Measurements from ENCODE around the gene FREM1. TPM values are rescaled to one million over a fixed set of nuclear protein-coding genes. Genes with fewer than 3 reads are reported as not detected.

FREM1 gene
- polyA plus RNA-seq: not detected

- peaks cover 3% of the 10 kb centered on the region for H3K27me3 Mint-ChIP-seq
- no peaks in the 10 kb centered on the region for H3K9me3 Mint-ChIP-seq
- no peaks in the 10 kb centered on the region for H3K4me1 Mint-ChIP-seq
- H3K36me3 Mint-ChIP-seq: no peaks in the 10 kb centered on the region
- no peak within 1 kb of the TSS for H3K4me3 Mint-ChIP-seq
- H3K27ac Mint-ChIP-seq: no peak within 1 kb of the TSS
These were observed at the start of gene FREM1 for GRCh38 chr9:14909961-14910805. Gene FREM1, minus strand, starts transcription at chr9:14910428. Its CDS starts 41,451 bp downstream, at chr9:14868977.

DNA sequence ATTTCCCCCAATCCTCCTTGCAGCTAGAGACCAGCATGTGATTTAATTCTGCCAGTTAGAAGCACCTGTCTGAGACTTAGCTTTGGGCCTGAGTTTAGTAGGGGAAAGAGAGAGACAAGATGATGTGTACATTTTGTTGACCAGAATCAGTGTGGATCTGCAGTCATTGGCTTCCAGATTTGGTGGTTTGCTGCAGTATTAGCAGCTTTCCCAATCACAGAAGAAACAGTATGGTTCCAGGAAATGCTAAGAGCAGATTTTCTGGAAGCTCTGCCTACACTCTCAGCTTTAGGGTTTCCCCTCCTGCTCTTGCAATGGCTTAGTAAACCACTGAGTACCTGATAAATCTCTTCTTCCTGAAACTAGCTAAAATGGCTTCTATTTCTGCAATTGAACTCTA, 48.8 kb upstream of the FREM1 start:
- H3K4me3 Mint-ChIP-seq: no peak overlapping the region
- peaks cover 0 to 2% (median 0%) of the 10 kb centered on the region in 3 donors for H3K4me1 Mint-ChIP-seq
- H3K9me3 Mint-ChIP-seq: peaks cover 2 to 19% (median 8%) of the 10 kb centered on the region in 3 donors
- H3K27ac Mint-ChIP-seq: no peak overlapping the region
- no peaks in the 10 kb centered on the region for H3K36me3 Mint-ChIP-seq
- H3K27me3 Mint-ChIP-seq: no peaks in the 10 kb centered on the region

DNA sequence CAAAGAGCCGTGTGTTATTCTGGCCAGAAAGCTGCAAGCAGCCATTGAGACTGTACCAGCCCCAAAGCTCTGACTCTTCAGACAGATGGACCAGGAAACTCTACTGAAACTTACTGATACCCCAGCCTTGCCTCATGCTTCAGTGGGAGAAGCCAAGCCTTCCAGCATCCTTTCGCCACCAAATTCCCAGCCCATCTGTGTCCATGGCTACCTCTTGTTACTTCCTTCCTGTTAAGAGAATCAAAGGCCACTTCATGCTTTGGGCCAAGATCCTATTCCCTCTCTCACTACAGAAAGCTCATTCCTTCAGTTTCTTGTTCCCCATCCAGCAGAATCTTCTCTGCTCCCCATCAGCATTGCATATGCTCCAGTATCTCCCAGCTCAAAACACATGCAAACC, 46.9 kb upstream of the FREM1 start:
- no peaks in the 10 kb centered on the region for H3K27me3 Mint-ChIP-seq
- peaks cover 0 to 2% (median 0%) of the 10 kb centered on the region in 3 donors for H3K4me1 Mint-ChIP-seq
- no peak overlapping the region for H3K27ac Mint-ChIP-seq
- H3K9me3 Mint-ChIP-seq: peaks cover 2 to 23% (median 14%) of the 10 kb centered on the region in 3 donors
- no peaks in the 10 kb centered on the region for H3K36me3 Mint-ChIP-seq
- H3K4me3 Mint-ChIP-seq: no peak overlapping the region

GRCh38 chr9:14956208-14956607, 46.0 kb upstream of the FREM1 start:
- Mint-ChIP-seq H3K4me3 (no peak overlapping the region), H3K9me3 (peaks cover 0 to 19% (median 16%) of the 10 kb centered on the region in 3 donors), H3K27me3 (no peaks in the 10 kb centered on the region), H3K27ac (no peak overlapping the region), H3K4me1 (no peaks in the 10 kb centered on the region), H3K36me3 (no peaks in the 10 kb centered on the region)

DNA sequence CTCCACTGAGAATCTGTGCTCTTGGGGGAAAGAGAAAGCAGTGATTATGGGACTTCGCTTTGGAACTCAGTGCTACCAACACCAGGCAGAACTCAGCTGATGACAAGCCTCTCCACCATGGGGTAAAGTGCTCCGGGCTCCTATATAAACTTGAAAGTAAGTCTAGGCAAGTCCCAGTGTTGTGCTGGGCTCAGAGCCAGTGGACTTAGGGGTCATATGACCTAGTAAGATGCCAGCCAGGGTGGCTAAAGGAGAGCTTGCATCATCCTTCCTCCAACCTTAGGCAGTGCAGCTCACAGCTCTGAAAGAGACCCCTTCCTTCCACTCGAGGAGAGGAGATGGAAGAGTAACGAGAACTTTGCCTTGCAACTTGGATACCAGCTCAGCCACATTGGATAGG, 35.1 kb upstream of the FREM1 start:
- H3K27ac Mint-ChIP-seq: no peak overlapping the region
- H3K27me3 Mint-ChIP-seq: no peaks in the 10 kb centered on the region
- peaks cover 0 to 2% (median 2%) of the 10 kb centered on the region in 3 donors for H3K9me3 Mint-ChIP-seq
- no peaks in the 10 kb centered on the region for H3K36me3 Mint-ChIP-seq
- no peak overlapping the region for H3K4me3 Mint-ChIP-seq
- H3K4me1 Mint-ChIP-seq: peaks cover 0 to 2% (median 0%) of the 10 kb centered on the region in 3 donors

DNA sequence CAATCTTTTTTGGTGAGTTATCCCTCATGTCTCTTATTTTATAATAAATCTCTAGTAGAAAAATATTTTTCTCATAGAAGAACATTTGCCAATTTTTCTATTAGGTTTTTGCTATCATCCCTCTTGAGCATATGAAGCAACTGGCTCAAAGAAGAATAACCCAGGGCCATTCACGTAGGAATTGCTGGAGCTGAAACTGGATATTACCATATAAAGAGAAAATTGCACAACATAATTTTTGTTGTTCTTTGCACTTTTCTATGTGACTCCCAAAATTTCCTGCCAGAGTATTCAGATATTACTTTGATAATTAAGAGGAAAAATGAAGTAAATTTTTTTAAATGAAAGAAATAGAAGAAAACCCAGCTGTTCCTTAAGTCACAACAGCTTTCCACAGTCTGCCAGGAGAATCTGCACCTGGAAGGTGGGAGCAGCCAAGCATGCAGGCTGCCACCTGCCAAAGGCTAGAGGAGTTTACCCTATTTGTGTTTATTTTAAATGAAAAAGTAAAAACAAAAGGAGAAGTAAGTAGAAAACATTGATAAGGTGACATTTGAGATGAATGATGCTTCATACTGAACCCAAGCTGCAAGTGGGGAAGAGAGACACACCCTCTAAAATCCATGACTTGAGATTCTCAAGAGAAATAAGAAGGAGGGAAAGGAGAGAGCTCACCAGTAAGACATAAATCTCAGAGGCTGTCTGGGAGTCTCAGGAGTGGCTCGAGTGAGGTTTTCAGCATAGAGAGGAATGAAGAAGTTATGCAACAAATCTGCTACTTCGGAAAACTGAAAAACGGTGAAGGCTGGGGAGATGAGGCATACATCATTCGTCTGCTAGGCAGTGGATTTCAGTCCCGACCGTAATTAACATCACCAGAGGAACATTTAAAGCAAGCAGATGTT, 31.5 kb upstream of the FREM1 start:
- H3K27ac Mint-ChIP-seq: no peak overlapping the region
- no peaks in the 10 kb centered on the region for H3K27me3 Mint-ChIP-seq
- no peak overlapping the region for H3K4me3 Mint-ChIP-seq
- peaks cover 0 to 2% (median 2%) of the 10 kb centered on the region in 3 donors for H3K9me3 Mint-ChIP-seq
- H3K36me3 Mint-ChIP-seq: no peaks in the 10 kb centered on the region
- H3K4me1 Mint-ChIP-seq: no peaks in the 10 kb centered on the region

DNA sequence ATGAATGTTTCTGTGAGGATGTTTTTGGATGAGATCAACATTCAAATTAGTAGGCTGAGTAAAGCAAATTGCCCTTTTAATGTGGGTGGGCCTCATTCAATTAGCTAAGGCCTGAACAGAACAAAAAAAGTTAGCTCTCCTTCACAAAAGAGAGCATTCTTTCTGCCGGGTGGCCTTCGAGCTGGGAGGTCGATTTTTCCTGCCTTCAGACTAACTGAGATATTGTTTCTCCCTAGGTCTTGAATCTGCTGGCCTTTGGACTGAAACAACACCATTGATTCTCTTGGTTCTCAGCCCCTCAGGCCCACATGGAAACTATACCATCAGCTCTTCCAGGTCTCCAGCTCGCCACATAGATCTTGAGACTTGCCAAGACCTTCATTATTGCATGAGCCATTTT, 29.1 kb upstream of the FREM1 start:
- Mint-ChIP-seq H3K9me3 (peaks cover 0 to 2% (median 0%) of the 10 kb centered on the region in 3 donors), H3K4me1 (no peaks in the 10 kb centered on the region), H3K4me3 (no peak overlapping the region), H3K36me3 (no peaks in the 10 kb centered on the region), H3K27me3 (no peaks in the 10 kb centered on the region), H3K27ac (no peak overlapping the region)

DNA sequence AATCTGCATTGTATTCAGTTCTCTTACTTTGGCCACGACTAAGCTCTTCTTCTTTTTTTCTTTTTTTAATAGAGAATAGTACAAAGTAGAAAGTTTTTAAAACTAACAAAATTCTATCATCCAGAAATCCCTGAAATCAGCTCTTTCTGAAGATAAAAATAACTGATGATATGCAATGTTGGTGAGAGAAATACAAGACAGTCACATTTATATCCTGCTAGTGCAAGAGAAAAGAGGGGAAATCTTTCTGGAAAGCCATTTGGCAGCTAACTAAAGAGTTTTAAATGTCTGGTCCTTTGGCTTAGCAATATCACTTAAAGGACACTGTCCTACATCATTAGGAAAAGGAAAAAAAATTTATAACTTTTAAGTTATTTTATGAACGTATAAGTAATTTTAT, 27.0 kb upstream of the FREM1 start:
- Mint-ChIP-seq H3K4me3 (no peak overlapping the region), H3K4me1 (no peaks in the 10 kb centered on the region), H3K9me3 (no peaks in the 10 kb centered on the region), H3K27ac (no peak overlapping the region), H3K27me3 (no peaks in the 10 kb centered on the region), H3K36me3 (no peaks in the 10 kb centered on the region)

GRCh38 chr9:14936491-14936890, 26.3 kb upstream of the FREM1 start:
- H3K27me3 Mint-ChIP-seq: no peaks in the 10 kb centered on the region
- no peaks in the 10 kb centered on the region for H3K9me3 Mint-ChIP-seq
- H3K4me1 Mint-ChIP-seq: no peaks in the 10 kb centered on the region

GRCh38 chr9:14935964-14936363, 25.7 kb upstream of the FREM1 start:
- Mint-ChIP-seq H3K9me3 (no peaks in the 10 kb centered on the region), H3K36me3 (no peaks in the 10 kb centered on the region), H3K27ac (no peak overlapping the region), H3K27me3 (no peaks in the 10 kb centered on the region), H3K4me3 (no peak overlapping the region), H3K4me1 (no peaks in the 10 kb centered on the region)

More at GRCh38 chr9:14936491-14936890, 26.3 kb upstream of the FREM1 start:
- Mint-ChIP-seq H3K27ac (no peak overlapping the region), H3K36me3 (no peaks in the 10 kb centered on the region), H3K4me3 (no peak overlapping the region)

DNA sequence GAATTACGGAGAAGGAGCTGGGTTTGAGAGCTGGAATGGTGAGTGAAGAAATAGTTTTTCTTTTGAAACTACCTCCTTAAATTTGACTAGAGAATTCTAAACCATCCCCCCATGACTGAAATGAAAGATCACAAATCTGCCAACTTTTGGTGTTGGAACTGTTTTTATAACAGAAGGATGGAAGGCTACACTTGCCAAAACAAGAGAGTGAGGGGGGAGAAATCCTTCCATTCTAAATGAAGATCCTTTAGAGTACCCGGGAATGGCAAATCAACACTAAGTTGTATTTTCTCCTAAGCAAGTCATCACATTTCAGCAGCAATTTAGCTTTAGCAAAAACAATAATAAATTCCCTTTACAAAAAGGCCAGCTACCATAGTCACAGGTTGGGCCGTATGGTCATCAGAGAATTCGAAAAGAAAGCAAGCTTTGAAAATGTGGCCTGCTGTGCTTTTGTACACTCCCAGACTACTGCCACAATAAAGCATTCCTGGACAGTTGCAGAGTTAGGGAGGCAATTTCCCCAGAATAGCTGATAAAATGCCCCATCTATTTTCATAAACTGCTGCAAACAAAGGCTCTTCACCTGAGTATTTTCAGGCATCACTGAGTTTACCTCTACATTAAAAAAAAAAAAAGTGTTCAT, 25.0 kb upstream of the FREM1 start:
- no peaks in the 10 kb centered on the region for H3K36me3 Mint-ChIP-seq
- peaks cover 0 to 1% (median 0%) of the 10 kb centered on the region in 3 donors for H3K9me3 Mint-ChIP-seq
- no peaks in the 10 kb centered on the region for H3K27me3 Mint-ChIP-seq
- H3K4me3 Mint-ChIP-seq: no peak overlapping the region
- no peak overlapping the region for H3K27ac Mint-ChIP-seq
- H3K4me1 Mint-ChIP-seq: no peaks in the 10 kb centered on the region

DNA sequence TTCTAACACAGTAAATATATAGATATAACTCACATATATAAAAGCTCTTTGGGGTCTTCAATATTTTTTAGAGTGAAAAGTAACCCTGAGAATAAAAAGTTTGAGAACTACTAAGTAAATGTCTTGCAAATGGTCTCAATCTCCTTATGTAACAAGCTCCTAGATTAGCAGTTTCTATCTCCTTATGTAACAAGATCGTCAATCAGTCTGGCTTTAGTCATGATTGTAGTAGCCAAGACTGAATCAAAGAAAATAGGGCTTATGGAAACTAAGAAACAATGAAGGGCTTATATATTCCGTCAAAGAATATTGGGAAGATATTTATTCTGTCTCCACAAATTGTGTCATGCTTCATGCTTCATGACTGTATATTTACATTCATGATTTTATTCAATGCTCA, 22.4 kb upstream of the FREM1 start:
- Mint-ChIP-seq H3K36me3 (no peaks in the 10 kb centered on the region), H3K27ac (no peak overlapping the region), H3K4me1 (no peaks in the 10 kb centered on the region), H3K9me3 (peaks cover 0 to 3% (median 1%) of the 10 kb centered on the region in 3 donors), H3K27me3 (no peaks in the 10 kb centered on the region), H3K4me3 (no peak overlapping the region)

- peaks cover 0 to 3% (median 1%) of the 10 kb centered on the region in 3 donors for H3K9me3 Mint-ChIP-seq
- H3K4me1 Mint-ChIP-seq: no peaks in the 10 kb centered on the region
- no peaks in the 10 kb centered on the region for H3K27me3 Mint-ChIP-seq
- no peak overlapping the region for H3K4me3 Mint-ChIP-seq
- H3K27ac Mint-ChIP-seq: no peak overlapping the region
- H3K36me3 Mint-ChIP-seq: no peaks in the 10 kb centered on the region
These were observed 22.0 kb upstream of the FREM1 start for GRCh38 chr9:14932231-14932630.

GRCh38 chr9:14926941-14927624, 16.9 kb upstream of the FREM1 start:
- Mint-ChIP-seq H3K9me3 (peaks cover 0 to 6% (median 3%) of the 10 kb centered on the region in 3 donors), H3K36me3 (no peaks in the 10 kb centered on the region), H3K4me3 (no peak overlapping the region), H3K27me3 (no peaks in the 10 kb centered on the region), H3K4me1 (peaks cover 0 to 2% (median 0%) of the 10 kb centered on the region in 3 donors), H3K27ac (no peak overlapping the region)

Data from IgD-negative memory B cell (primary cell).